Panc1 (cell line): ENCODE data around the gene GPX1. TPM values are rescaled to one million over a fixed set of nuclear protein-coding genes. Genes with fewer than 3 reads are reported as not detected.

Source experiments
- ATAC-seq: fragments of 200-7000 bp; cut with Tn5 transposase; 2 replicates; pipeline ENCODE4 v1.9.1; 2020; ENCODE audit warnings: mild to moderate bottlenecking, moderate library complexity
- BruUV-seq: library from RNA; stranded (reverse); fragments of 400-500 nt; replicated peaks from 2 replicates; lab custom pipeline; 2021; lab: Mats Ljungman, UMichigan
- CTCF ChIA-PET: fragments of 300-600 bp; sonication (Branson Sonifier 250); formaldehyde crosslinking; loops from one replicate; lab custom pipeline; 2022; ENCODE audit warnings: antibody characterized with exemption; lab: Charles Lee
- POLR2A ChIA-PET: fragments of 300-600 bp; sonication (Branson Sonifier 250); formaldehyde crosslinking; loops from one replicate; lab custom pipeline; 2022; ENCODE audit warnings: antibody characterized with exemption; lab: Charles Lee
- DNase-seq: peaks from one replicate; pipeline ENCODE4 v3.0.0-alpha.2; 2010; ENCODE audit warnings: low read depth, low spot score
- H3K27ac ChIP-seq: 2 replicates; pipeline ENCODE4 v1.5.1; 2011; ENCODE audit warnings: mild to moderate bottlenecking, low read length, inconsistent platforms
- H3K27me3 ChIP-seq: fragments of 200-500 bp; sonication (Bioruptor generic); 2 replicates; pipeline ENCODE4 v1.6.0; 2014; ENCODE audit warnings: low read length, inconsistent platforms; ENCODE audit not compliant: control insufficient read depth, insufficient read depth
- H3K36me3 ChIP-seq: fragments of 200-500 bp; sonication (Bioruptor generic); 2 replicates; pipeline ENCODE4 v1.5.1; 2014; ENCODE audit warnings: inconsistent platforms, mild to moderate bottlenecking, low read length, moderate library complexity; ENCODE audit not compliant: control insufficient read depth, insufficient read depth
- H3K4me1 ChIP-seq: 2 replicates; pipeline ENCODE4 v1.5.1; 2011; ENCODE audit warnings: inconsistent platforms, mild to moderate bottlenecking, low read length, moderate library complexity; ENCODE audit not compliant: control insufficient read depth, insufficient read depth
- H3K4me3 ChIP-seq, 2 experiments: 2 replicates each; pipeline ENCODE4 v1.5.1; 2011 to 2012; ENCODE audit warnings: low read depth in 2 of 2, low read length in 2 of 2, mild to moderate bottlenecking in 2 of 2, inconsistent platforms in 1 of 2, moderate library complexity in 1 of 2
- H3K9me3 ChIP-seq: fragments of 200-500 bp; sonication (Bioruptor generic); 2 replicates; pipeline ENCODE4 v1.5.1; 2014; ENCODE audit warnings: low read depth, mild to moderate bottlenecking, inconsistent platforms, low read length, moderate library complexity; ENCODE audit not compliant: control insufficient read depth, insufficient read depth
- POLR2AphosphoS5 ChIP-seq: IDR thresholded peaks from 2 replicates; pipeline ENCODE4 v1.6.1; 2012; ENCODE audit warnings: mild to moderate bottlenecking, low read depth, low read length, moderate library complexity
- SIN3A ChIP-seq: IDR thresholded peaks from 2 replicates; pipeline ENCODE4 v1.6.1; 2012; ENCODE audit warnings: low read depth, mild to moderate bottlenecking, low read length, moderate library complexity, borderline replicate concordance; ENCODE audit not compliant: insufficient read depth
- TCF7L2 ChIP-seq: IDR thresholded peaks from 2 replicates; pipeline ENCODE4 v1.6.1; 2011; ENCODE audit warnings: mild to moderate bottlenecking, low read depth, low read length, inconsistent platforms
- in situ Hi-C: cut with HindIII; loops from 2 replicates; pipeline ENCODE4 v1.10.0; 2016; ENCODE audit warnings: low sequenced_read_pairs, low pct_unique_long_range_greater_than_20kb
- intact Hi-C: fragments of 100-400 bp; cut with micrococcal nuclease; formaldehyde crosslinking; loops from one replicate; pipeline ENCODE4 v1.10.0; 2022; ENCODE audit not compliant: unreplicated experiment
- total RNA-seq: library from RNA; stranded (reverse); gene quantifications from one replicate; pipeline ENCODE4 v1.2.1, GENCODE V29; 2021; ENCODE audit not compliant: unreplicated experiment
- TF ChIP-seq, protein P1 (sequence below), 2 experiments: IDR thresholded peaks; 2 replicates each; pipeline ENCODE4 v1.6.1; 2011 to 2012; ENCODE audit warnings: low read depth in 2 of 2, control low read depth in 1 of 2, low read length in 1 of 2, mild to moderate bottlenecking in 1 of 2, moderate library complexity in 1 of 2; ENCODE audit not compliant: insufficient read depth in 1 of 2
- TF ChIP-seq, protein P2 (sequence below): fragments of 450-650 bp; IDR thresholded peaks from 2 replicates; pipeline ENCODE4 v1.5.1; 2017; ENCODE audit warnings: mild to moderate bottlenecking

GPX1 gene
- total RNA-seq, 1 experiment from 2014 or later, result 102 TPM

DNA sequence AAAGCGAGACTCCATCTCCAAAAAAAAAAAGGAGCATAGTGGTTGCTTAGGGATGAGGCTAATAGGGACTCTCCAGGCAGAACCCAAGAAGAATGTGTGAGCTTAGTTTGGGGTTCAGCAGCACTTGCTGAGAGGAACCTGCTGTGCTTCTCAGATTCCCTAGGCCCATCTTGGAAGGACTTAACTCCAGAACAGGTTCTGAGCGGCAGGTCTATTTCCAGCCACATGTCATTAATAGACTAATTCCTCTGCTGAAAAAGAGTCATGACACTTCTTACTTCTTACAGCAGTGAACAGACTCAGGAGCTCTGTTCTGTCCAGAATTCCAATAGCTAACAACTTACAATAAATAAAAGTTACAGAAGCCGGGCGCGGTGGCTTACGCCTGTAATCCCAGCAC lies 31.1 kb upstream of the GPX1 start:
- ChIA-PET POLR2A (no interaction called here), CTCF (no interaction called here)
- DNase-seq, result no peak
- intact Hi-C loops (no loop called here), in situ Hi-C loops (no loop called here)
- Histone ChIP-seq H3K27me3 (no peaks in the 10 kb centered on the region), H3K9me3 (no peaks in the 10 kb centered on the region), H3K4me3 (no peak overlapping the region), H3K27ac (no peak overlapping the region), H3K36me3 (no peaks in the 10 kb centered on the region), H3K4me1 (no peaks in the 10 kb centered on the region)
- no TSS peak for BruUV-seq
- TF ChIP-seq, protein P1, sequence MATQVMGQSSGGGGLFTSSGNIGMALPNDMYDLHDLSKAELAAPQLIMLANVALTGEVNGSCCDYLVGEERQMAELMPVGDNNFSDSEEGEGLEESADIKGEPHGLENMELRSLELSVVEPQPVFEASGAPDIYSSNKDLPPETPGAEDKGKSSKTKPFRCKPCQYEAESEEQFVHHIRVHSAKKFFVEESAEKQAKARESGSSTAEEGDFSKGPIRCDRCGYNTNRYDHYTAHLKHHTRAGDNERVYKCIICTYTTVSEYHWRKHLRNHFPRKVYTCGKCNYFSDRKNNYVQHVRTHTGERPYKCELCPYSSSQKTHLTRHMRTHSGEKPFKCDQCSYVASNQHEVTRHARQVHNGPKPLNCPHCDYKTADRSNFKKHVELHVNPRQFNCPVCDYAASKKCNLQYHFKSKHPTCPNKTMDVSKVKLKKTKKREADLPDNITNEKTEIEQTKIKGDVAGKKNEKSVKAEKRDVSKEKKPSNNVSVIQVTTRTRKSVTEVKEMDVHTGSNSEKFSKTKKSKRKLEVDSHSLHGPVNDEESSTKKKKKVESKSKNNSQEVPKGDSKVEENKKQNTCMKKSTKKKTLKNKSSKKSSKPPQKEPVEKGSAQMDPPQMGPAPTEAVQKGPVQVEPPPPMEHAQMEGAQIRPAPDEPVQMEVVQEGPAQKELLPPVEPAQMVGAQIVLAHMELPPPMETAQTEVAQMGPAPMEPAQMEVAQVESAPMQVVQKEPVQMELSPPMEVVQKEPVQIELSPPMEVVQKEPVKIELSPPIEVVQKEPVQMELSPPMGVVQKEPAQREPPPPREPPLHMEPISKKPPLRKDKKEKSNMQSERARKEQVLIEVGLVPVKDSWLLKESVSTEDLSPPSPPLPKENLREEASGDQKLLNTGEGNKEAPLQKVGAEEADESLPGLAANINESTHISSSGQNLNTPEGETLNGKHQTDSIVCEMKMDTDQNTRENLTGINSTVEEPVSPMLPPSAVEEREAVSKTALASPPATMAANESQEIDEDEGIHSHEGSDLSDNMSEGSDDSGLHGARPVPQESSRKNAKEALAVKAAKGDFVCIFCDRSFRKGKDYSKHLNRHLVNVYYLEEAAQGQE (IDR thresholded peaks at IDR 0.05; ENCODE audit: insufficient read depth in 1 of 2, low read depth in 2 of 2, low read length in 1 of 2), result no peak
- TF ChIP-seq POLR2AphosphoS5 (no peak), SIN3A (no peak), TCF7L2 (no peak)
- TF ChIP-seq, protein P2, sequence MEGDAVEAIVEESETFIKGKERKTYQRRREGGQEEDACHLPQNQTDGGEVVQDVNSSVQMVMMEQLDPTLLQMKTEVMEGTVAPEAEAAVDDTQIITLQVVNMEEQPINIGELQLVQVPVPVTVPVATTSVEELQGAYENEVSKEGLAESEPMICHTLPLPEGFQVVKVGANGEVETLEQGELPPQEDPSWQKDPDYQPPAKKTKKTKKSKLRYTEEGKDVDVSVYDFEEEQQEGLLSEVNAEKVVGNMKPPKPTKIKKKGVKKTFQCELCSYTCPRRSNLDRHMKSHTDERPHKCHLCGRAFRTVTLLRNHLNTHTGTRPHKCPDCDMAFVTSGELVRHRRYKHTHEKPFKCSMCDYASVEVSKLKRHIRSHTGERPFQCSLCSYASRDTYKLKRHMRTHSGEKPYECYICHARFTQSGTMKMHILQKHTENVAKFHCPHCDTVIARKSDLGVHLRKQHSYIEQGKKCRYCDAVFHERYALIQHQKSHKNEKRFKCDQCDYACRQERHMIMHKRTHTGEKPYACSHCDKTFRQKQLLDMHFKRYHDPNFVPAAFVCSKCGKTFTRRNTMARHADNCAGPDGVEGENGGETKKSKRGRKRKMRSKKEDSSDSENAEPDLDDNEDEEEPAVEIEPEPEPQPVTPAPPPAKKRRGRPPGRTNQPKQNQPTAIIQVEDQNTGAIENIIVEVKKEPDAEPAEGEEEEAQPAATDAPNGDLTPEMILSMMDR, result no peak
- no peak for ATAC-seq

- Histone ChIP-seq H3K27me3 (no peaks in the 10 kb centered on the region), H3K36me3 (no peaks in the 10 kb centered on the region), H3K4me3 (no peak overlapping the region), H3K9me3 (no peaks in the 10 kb centered on the region), H3K4me1 (no peaks in the 10 kb centered on the region), H3K27ac (no peak overlapping the region)
- ATAC-seq (no peak), DNase-seq (no peak)
- in situ Hi-C loops, result no loop called here
- intact Hi-C loops, result no loop called here
- ChIA-PET POLR2A (no interaction called here), CTCF (interaction anchor here (0.6 kb wide), 1 partner anchor 293 kb away, joined by 4 read pairs; no protein-coding TSS in a partner anchor)
- no TSS peak for BruUV-seq
- TF ChIP-seq POLR2AphosphoS5, result no peak
- TF ChIP-seq, protein P2, result no peak
- no peak for TF ChIP-seq SIN3A
- TF ChIP-seq, protein P1 (IDR thresholded peaks at IDR 0.05; ENCODE audit: insufficient read depth in 1 of 2, low read depth in 2 of 2, low read length in 1 of 2), result no peak
- no peak for TF ChIP-seq TCF7L2
Observed at GRCh38 chr3:49388289-49388820, 30.2 kb upstream of the GPX1 start.
